Stimulated activated CD8-positive, alpha-beta memory T cell treated with anti-CD3 and anti-CD28 coated beads, Interleukin-7, amount 100 ng/mL, for 1 hour (primary cell): Measurements from ENCODE around the gene RNF41.
"Not testable (repeated sequence)": the region's sequence is repeated elsewhere in the genome, so short reads cannot be mapped to it uniquely, and the experiment has no call there.

Experiments used
- DNase-seq, 2 donors: peaks; one replicate each; pipeline ENCODE4 v3.0.0-alpha.2; 2020; ENCODE audit warnings: low read depth in 2 of 2

The RNF41 gene

DNA sequence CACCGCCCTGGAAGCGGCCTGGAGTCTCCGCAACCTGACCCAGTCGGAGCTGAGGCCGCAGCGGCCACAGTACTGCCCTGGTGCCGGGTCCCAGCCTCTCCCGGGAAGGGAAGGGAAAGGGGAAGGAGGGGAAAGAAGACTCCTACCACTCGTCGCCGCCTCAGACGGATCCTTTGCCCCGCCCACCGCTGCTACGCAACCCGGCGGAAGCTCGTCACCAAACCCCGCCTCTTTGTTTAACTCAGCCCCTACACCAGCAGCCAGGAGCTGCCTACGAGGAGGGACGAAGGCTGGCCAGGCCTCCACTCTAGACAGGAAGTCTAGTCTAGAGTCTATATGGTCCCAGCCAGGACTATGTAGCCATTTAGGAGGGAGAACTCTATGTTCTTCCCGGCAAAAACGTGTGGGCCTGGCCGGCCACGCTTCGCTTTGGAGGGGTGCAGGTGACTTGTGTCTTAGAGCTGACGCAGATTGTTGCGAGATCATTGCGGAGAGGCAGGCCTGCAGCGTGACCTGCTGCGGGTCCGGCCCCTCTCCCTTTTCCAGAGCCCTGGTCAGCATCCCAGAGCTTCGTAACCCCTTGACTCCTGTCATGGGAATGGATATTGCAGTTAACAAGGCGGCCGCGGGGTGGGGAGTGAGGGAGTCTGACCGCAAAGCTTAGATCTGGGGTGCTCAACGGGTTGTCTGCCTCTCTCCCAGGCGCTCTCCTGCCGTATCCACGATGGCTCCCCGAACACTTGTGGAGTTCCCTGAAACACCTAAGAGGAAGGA is at the start of gene RNF41:
RNF41 (minus strand) TSS at position 166 of the 774 bp plus-strand sequence. CDS start 7,875 bp downstream, outside the sequence.
- DNase-seq, result peak; percentile 87

- DNase-seq, result no peak
Measured at GRCh38 chr12:56271031-56271430, 49.3 kb upstream of the RNF41 start.

GRCh38 chr12:56267443-56268071 is 45.8 kb upstream of the RNF41 start:
- DNase-seq, result no peak

DNA sequence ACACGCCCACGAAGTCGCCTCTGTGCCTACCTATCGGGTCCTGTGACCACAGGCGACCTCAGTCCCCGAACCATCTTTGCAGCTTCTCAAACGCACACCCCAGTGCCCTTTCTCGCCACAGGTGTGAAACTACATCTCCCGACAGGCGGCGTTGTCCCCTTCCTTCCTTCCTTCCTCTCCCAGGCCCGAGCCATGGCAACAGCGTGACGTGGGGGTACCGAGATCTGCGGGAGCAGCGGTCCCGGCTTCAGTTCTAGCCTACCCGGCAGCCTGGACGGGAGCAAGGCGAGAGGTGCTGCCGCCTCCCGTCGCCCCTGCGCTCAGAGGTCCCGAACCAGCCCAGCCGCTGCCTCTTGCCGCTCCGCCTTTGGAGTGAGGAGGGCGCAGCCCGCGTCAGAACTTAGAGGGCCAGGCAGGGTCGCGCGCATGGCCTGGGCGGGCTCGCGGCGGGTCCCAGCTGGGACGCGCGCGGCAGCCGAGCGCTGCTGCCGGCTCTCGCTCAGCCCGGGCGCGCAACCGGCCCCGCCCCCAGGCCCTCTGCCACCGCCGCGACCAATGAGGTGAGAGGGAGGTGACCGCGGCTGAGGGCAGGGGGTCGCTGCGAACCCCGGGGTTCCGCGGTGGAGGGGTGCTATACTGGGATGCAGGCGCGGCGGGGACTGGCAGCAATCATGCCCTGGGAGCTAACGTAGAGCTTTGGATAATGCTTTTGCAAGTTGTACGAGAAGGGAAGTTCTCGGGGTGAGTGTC is 45.1 kb upstream of the RNF41 start, which contains the start of gene COQ10A:
COQ10A (plus strand) TSS at position 250 of the 750 bp plus-strand sequence; CDS start at position 427, 177 bp downstream.
- DNase-seq, result peak; percentile 74 to 82

DNA sequence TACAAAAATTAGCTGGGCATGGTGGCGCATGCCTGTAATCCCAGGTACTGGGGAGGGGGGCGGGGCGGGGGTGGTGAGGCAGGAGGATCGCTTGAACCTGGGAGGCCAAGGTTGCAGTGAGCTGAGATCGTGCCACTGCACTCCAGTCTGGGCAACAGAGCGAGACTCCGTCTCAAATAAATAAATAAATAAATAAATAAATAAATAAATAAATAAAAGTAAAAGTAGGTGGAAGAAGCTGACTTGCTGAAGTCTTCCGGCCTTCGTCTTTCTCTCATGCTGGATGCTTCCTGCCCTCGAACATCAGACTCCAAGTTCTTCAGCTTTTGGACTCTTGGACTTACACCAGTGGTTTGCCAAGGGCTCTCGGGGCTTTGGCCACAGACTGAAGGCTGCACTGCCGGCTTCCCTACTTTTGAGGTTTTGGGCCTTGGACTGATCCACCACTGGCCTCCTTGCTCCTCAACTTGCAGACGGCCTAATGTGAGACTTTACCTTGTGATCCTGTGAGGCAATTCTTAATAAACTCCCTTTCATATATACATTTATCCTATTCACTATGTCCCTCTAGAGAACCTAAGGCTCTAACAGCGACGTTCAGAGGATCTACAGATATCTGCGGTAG is 44.5 kb upstream of the RNF41 start:
- DNase-seq, result not testable (repeated sequence)

GRCh38 chr12:56262955-56263354 is 41.2 kb upstream of the RNF41 start:
- not testable (repeated sequence) for DNase-seq

DNA sequence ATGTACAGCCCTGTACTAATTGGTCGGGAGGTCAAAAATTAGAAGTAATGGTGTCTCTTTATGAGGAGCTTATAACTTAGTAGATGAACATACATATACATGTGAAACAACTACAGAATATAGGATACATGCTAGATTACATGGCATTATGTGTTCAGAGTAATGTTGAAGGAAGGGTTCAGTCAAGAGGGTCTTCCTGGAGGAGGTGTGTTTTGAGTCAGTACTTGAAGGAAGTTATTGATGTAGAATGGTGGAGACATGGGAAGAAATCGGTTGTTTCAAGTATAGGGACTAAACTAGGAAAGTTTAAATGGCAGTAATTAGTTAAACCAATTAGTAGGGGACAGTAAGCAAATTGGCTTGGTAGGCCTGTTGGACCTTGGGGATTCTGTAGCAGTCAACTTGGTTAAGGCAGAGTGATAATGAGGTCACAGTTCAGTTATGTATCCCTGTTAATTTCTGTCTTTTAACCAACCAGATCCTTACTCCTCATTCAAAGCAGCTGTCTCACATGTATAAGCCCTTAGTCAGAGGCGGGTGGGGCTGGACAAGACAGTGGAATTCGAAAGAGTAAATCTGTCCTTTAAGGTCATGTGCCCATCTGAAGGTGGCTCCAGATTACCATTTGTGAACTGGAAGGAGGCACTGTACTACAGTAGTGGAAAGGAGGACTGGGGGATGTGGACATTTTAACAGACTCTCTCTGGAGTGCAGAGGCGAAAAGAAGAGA is 39.9 kb upstream of the RNF41 start:
- DNase-seq, result no peak

- DNase-seq, result no peak
Measured at GRCh38 chr12:56260921-56261320, 39.2 kb upstream of the RNF41 start.

- DNase-seq, result no peak
Measured at GRCh38 chr12:56260380-56260779, 38.7 kb upstream of the RNF41 start.

GRCh38 chr12:56258820-56259183 is 37.1 kb upstream of the RNF41 start:
- DNase-seq, result no peak

DNA sequence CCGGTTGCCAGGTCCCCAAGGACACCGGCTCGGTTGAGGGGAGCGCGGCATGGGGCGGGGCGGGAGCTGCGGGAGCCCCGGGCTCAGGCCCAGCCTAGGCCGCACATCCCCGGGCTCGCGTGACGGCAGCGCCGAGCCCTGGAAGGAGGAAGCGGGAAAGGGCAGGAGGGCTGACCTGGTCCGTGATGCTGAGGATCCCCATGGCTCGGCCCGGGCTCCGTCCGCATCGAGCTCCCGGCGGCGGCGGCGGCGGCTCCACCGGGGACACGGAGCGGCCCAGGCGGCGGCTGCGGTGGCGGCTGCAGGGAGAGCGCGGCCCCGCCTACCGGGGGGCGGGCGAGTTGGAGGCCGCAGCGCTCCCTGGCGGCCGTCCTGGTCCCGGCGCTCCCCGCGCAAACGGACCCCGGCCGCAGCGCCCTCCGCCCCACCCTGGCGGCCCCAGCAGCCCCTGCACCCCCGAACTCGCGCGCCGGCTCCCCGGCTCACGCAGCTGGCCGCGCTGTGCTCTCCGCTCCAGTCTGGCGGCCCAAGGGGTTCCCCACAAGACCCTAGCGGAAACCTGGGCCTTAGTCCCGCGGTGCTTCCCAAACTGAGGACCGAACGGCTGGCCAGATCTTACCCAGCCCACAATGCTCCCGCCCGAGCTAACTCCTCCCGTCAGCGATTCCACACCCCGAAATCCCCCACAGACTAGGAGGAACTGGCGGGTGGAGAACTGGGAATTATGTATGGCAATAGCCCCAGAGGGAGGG is 36.5 kb upstream of the RNF41 start, which contains the start of gene ANKRD52:
ANKRD52 (minus strand) TSS at position 317 of the 752 bp plus-strand sequence; CDS start at position 202, 115 bp downstream.
- DNase-seq, result peak; percentile 53 to 57

GRCh38 chr12:56257491-56258067 is 35.9 kb upstream of the RNF41 start:
- DNase-seq, result no peak

DNA sequence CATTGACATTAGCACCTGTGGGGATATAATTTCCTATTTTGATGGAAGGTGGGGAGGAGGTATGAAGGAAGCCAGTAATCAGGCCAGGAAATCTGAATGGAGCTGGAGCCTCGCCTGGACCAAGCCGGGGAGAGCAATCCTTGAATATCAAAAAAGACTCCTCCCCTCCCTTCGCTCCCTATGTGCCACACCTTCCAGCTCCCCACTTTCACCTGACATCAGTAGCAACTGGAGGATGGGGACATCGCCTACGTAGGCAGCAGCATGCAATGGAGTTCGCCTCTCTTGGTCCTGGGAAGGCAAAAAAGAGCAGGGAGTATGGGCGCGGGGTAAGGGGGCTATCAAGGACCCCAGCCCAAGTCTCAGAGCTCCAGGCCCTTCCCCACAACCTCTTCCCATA is 35.3 kb upstream of the RNF41 start:
- DNase-seq, result no peak

DNA sequence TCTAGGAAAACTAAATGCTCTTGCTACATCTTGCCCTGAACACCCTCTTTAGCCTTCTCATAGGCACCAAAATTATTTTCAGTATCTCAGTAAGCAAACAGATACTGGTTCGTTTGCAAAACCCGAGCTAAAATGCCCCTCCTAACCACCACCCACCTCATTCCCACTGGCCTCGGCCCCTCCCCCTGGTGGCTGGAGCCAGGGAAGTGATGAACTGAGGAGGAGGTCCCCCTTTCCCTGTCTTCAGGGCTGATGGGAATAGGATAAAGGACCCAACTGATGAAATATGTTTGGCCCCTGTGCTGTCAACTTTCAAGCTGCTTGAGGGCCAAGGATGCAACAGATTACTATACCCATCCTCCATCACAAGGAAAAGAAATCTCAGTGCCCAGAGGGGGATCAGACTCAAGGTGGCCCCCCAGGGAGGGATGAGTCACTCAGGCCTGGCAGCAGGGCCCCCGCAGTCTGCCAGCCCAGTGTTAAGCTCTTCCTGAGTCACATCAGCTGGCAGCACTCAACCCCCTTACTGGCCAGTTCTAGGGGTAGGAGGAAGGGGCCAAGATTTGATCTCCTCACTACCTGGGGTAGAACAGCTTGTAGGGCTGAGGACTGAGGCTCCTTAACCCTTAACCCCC is 34.7 kb upstream of the RNF41 start:
- DNase-seq, result no peak

- DNase-seq, result no peak
Measured at GRCh38 chr12:56255671-56256070, 33.9 kb upstream of the RNF41 start.

DNA sequence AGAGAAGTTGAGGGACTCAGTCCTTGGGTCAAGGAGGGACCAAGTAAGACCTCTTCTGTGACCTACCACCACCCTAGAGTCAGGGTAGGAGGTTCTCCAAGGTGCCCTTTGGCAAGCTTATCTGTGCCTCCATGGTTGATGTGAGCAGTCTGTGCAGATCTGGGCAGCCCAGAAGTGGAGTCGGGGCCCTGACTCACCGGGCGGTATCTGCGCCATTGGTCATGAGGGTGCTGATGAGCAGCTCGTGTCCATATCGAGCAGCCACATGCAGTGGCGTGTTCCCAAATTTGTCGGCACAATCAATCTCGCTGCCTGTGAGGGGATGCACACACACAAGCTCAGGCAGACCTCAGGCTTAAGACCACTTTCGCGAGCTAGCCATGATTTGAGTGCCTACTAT is 31.4 kb upstream of the RNF41 start:
- no peak for DNase-seq

DNA sequence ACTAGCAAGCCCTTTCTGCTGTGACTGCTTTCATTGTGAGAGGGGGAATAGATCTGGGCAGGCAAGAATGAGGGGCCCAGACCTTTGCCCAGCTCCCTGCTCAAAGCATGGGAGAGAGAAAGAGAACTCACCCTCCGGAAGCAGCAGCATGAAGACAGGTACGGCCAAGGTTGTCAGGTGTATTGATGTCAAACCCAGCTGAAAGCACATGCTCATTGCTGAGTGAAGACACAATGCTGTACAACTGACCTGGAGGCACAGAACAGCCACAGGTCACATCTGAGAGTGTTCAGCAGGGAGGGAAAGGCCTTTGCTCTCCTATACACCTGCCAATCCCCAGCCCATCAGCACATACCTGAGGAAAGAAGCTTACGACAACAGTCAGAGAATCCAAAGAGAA is 30.9 kb upstream of the RNF41 start:
- no peak for DNase-seq

DNA sequence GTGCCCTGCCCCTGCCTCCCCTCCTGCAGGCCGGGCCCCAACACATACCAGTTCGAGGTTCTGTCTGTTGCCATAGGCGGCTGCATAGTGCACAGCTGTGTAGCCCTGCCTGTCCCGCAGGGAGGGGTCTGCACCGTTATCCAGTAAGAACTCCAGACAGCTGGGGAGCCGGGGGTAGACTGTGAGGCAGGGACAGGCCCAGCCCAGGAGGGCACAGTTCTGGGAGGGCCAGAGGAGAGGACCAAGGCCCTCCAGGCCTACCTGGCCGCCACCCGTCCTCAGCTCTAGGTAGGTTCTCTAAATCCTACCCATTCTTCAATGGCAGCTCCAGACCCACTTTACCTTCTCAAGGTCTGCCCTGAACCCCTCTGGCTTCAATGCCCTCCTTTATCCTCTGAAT is 27.0 kb upstream of the RNF41 start:
- DNase-seq, result no peak

DNA sequence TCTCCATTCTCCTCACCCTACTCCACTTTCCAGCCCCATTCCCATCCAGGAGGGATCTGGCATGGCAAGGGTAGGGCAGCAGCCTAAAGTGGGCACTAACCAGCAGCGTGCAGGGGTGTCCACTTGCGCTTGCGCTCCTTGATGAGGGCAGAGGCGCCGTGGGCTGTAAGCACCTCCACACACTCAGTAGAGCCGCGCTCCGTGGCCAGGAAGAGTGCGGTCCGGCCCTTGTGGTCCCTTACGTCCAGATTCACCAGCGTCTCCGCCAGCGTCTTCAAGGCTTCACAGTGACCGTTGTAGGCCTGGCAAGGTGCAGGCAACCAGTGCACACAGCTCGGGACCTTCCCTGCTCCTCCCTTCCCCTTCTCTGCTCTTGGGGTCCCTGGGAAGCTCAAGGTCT is 26.2 kb upstream of the RNF41 start:
- DNase-seq, result no peak

- no peak for DNase-seq
Measured at GRCh38 chr12:56244494-56244893, 22.8 kb upstream of the RNF41 start.
